Measurements from ENCODE around the gene TMEM170A. TPM values are rescaled to one million over a fixed set of nuclear protein-coding genes. Genes with fewer than 3 reads are reported as not detected.

Gene TMEM170A
- total RNA-seq, 1 experiment from 2014 or later: 45.6 TPM

DNA sequence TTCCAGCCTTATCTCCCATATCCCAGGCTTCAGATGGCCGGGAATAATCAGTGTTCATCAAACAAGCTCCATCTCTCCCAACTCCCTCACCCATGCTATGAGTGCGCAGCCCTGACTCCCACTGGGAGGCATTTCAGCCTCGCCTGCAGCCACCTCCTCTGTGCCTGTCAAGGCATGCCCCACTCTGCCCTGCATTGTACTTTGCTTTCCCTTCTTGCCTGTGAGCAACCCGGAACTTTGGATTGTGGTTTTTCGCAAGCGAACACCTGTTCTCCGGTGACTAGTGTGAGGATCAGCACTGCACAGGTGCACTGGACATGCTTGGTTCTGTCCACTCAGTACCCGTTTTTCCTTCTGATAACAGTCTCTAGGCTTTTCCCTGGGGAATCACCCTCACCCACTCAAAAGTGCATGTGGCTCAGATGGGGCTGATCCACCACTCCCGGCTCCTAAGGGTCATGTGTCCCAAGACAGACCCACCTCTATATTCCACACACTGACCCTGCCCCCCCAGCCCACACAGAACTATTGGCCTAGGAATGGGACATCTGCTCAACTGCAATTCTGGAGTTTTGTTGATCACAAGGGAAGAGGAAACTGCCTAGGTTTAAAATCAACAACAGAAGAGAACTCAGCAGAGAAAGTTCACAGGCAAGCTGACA, 21.7 kb upstream of the TMEM170A start:
- ChIA-PET POLR2A (no interaction called here), CTCF (interaction anchor here (2.0 kb wide), 1 partner anchor 31 kb away, joined by 12 read pairs; no protein-coding TSS in a partner anchor)
- Mint-ChIP-seq H3K36me3 (peaks cover 13% of the 10 kb centered on the region), H3K9me3 (no peaks in the 10 kb centered on the region), H3K27ac (peak overlapping the region; percentile 57; the same call in 1 of the 2 replicates), H3K4me1 (peaks cover 9% of the 10 kb centered on the region), H3K4me3 (no peak overlapping the region), H3K27me3 (ENCODE audit: low read depth) (no peaks in the 10 kb centered on the region)
- TF ChIP-seq, protein P1, sequence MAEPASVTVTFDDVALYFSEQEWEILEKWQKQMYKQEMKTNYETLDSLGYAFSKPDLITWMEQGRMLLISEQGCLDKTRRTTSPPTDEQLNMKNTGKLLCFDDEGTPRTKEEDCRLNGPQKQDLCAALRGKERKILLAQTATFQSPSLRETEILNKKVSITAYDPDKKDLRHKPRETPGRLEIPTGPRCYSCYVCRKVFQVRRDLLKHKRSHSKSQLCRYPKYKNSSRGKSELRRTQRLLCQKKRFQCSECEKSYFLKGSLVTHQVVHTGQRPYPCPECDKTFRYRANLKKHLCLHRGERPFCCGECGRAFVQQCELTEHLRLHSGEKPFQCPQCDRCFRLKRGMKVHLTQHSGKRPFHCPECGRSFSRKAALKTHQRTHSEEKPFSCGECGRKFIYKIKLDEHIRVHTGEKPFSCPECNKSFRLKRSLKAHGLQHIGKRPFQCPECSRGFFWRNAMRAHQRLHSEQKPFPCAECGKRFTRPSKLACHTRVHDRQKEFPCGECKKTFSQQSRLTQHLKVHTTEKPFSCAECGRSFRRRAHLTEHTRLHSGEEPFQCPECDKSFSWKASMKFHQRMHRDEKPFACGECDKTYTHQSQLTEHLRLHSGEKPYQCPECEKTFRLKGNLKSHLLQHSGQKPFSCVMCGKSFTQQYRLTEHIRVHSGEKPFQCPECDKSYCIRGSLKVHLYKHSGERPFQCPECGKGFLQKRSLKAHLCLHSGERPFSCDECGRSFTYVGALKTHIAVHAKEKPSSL (CRISPR knock-in tag; conservative IDR thresholded peaks at IDR 0.05): no peak
- TF ChIP-seq ZBTB21 (CRISPR knock-in tag; IDR thresholded peaks at IDR 0.05; ENCODE audit: borderline replicate concordance) (no peak), TP53 (CRISPR knock-in tag; IDR thresholded peaks at IDR 0.05) (no peak), JAZF1 (CRISPR knock-in tag; IDR thresholded peaks at IDR 0.05) (no peak), ATF1 (CRISPR knock-in tag; IDR thresholded peaks at IDR 0.05) (no peak), KAT7 (CRISPR knock-in tag; IDR thresholded peaks at IDR 0.05; ENCODE audit: borderline replicate concordance) (no peak), ZNF121 (CRISPR knock-in tag; IDR thresholded peaks at IDR 0.05) (no peak), PRRX2 (CRISPR knock-in tag; IDR thresholded peaks at IDR 0.05) (no peak), FOXP1 (CRISPR knock-in tag; IDR thresholded peaks at IDR 0.05; ENCODE audit: borderline replicate concordance) (no peak), GABPB1 (CRISPR knock-in tag; IDR thresholded peaks at IDR 0.05) (no peak), NR3C1 (CRISPR knock-in tag; conservative IDR thresholded peaks at IDR 0.05; ENCODE audit: low read depth) (no peak), HMGA2 (CRISPR knock-in tag; IDR thresholded peaks at IDR 0.05) (no peak), ELF4 (CRISPR knock-in tag; IDR thresholded peaks at IDR 0.05; ENCODE audit: low read depth) (no peak), SP1 (CRISPR knock-in tag; conservative IDR thresholded peaks at IDR 0.05) (no peak)
- TF ChIP-seq, protein P2, sequence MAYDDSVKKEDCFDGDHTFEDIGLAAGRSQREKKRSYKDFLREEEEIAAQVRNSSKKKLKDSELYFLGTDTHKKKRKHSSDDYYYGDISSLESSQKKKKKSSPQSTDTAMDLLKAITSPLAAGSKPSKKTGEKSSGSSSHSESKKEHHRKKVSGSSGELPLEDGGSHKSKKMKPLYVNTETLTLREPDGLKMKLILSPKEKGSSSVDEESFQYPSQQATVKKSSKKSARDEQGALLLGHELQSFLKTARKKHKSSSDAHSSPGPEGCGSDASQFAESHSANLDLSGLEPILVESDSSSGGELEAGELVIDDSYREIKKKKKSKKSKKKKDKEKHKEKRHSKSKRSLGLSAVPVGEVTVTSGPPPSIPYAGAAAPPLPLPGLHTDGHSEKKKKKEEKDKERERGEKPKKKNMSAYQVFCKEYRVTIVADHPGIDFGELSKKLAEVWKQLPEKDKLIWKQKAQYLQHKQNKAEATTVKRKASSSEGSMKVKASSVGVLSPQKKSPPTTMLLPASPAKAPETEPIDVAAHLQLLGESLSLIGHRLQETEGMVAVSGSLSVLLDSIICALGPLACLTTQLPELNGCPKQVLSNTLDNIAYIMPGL (CRISPR knock-in tag; IDR thresholded peaks at IDR 0.05): no peak
- TF ChIP-seq, protein P3, sequence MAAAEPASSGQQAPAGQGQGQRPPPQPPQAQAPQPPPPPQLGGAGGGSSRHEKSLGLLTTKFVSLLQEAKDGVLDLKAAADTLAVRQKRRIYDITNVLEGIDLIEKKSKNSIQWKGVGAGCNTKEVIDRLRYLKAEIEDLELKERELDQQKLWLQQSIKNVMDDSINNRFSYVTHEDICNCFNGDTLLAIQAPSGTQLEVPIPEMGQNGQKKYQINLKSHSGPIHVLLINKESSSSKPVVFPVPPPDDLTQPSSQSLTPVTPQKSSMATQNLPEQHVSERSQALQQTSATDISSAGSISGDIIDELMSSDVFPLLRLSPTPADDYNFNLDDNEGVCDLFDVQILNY (CRISPR knock-in tag; IDR thresholded peaks at IDR 0.05): no peak
- ATAC-seq: no peak
- no peak for DNase-seq (ENCODE audit: low spot score)

DNA sequence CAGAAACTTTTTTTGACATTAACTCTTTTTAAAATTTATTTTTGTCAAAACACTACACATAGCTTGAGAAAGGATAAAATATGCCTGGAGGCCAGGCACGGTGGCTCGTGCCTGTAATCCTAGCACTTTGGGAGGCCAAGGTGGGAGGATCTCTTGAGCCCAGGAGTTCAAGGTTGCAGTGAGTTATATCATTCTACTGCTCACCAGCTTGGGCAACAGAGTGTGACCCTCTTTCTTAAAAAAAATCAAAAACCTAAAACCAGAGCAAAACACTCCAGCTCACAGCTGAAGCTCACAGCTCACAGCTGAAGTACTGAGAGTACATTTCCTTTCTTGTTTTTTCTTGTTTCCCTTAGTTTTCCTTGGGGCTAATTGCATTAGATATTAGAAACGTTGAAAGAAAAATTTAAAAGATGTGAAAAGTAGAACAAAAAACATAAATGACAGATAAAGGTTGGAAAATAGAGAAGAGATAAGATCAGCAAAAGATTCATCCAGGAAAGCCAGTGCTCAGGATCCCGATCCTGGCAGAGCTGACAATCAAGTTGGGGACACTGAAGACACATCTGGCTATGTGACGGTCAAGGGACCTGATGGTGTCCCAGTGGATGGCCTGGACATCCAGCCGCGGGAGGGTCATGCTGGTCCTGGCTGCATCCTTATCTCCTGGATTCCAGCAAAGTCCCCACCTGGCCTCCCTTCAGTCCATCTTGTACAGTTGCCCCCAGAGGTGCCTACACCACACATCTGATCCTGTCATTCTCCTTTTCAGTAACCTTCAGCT, 20.9 kb upstream of the TMEM170A start:
- Mint-ChIP-seq H3K4me1 (peaks cover 9% of the 10 kb centered on the region), H3K27ac (peak overlapping the region; percentile 55; the same call in 1 of the 2 replicates), H3K27me3 (ENCODE audit: low read depth) (no peaks in the 10 kb centered on the region), H3K4me3 (no peak overlapping the region), H3K36me3 (peaks cover 16% of the 10 kb centered on the region), H3K9me3 (no peaks in the 10 kb centered on the region)
- ChIA-PET CTCF (interaction anchor here (2.0 kb wide), 1 partner anchor 32 kb away, joined by 12 read pairs; no protein-coding TSS in a partner anchor), POLR2A (interaction anchor here (0.5 kb wide), 1 partner anchor 104 kb away, joined by 3 read pairs; no protein-coding TSS in a partner anchor)
- ATAC-seq (no peak), DNase-seq (ENCODE audit: low spot score) (no peak)
- TF ChIP-seq, protein P4, sequence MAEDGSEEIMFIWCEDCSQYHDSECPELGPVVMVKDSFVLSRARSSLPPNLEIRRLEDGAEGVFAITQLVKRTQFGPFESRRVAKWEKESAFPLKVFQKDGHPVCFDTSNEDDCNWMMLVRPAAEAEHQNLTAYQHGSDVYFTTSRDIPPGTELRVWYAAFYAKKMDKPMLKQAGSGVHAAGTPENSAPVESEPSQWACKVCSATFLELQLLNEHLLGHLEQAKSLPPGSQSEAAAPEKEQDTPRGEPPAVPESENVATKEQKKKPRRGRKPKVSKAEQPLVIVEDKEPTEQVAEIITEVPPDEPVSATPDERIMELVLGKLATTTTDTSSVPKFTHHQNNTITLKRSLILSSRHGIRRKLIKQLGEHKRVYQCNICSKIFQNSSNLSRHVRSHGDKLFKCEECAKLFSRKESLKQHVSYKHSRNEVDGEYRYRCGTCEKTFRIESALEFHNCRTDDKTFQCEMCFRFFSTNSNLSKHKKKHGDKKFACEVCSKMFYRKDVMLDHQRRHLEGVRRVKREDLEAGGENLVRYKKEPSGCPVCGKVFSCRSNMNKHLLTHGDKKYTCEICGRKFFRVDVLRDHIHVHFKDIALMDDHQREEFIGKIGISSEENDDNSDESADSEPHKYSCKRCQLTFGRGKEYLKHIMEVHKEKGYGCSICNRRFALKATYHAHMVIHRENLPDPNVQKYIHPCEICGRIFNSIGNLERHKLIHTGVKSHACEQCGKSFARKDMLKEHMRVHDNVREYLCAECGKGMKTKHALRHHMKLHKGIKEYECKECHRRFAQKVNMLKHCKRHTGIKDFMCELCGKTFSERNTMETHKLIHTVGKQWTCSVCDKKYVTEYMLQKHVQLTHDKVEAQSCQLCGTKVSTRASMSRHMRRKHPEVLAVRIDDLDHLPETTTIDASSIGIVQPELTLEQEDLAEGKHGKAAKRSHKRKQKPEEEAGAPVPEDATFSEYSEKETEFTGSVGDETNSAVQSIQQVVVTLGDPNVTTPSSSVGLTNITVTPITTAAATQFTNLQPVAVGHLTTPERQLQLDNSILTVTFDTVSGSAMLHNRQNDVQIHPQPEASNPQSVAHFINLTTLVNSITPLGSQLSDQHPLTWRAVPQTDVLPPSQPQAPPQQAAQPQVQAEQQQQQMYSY (CRISPR knock-in tag; IDR thresholded peaks at IDR 0.05): no peak
- TF ChIP-seq ZNF121 (CRISPR knock-in tag; IDR thresholded peaks at IDR 0.05) (no peak), NR3C1 (CRISPR knock-in tag; conservative IDR thresholded peaks at IDR 0.05; ENCODE audit: low read depth) (no peak), FOXJ3 (CRISPR knock-in tag; IDR thresholded peaks at IDR 0.05; ENCODE audit: borderline replicate concordance) (no peak), MXD4 (CRISPR knock-in tag; IDR thresholded peaks at IDR 0.05; ENCODE audit: borderline replicate concordance) (no peak), GTF2I (CRISPR knock-in tag; conservative IDR thresholded peaks at IDR 0.05) (no peak)
- TF ChIP-seq, protein P5, sequence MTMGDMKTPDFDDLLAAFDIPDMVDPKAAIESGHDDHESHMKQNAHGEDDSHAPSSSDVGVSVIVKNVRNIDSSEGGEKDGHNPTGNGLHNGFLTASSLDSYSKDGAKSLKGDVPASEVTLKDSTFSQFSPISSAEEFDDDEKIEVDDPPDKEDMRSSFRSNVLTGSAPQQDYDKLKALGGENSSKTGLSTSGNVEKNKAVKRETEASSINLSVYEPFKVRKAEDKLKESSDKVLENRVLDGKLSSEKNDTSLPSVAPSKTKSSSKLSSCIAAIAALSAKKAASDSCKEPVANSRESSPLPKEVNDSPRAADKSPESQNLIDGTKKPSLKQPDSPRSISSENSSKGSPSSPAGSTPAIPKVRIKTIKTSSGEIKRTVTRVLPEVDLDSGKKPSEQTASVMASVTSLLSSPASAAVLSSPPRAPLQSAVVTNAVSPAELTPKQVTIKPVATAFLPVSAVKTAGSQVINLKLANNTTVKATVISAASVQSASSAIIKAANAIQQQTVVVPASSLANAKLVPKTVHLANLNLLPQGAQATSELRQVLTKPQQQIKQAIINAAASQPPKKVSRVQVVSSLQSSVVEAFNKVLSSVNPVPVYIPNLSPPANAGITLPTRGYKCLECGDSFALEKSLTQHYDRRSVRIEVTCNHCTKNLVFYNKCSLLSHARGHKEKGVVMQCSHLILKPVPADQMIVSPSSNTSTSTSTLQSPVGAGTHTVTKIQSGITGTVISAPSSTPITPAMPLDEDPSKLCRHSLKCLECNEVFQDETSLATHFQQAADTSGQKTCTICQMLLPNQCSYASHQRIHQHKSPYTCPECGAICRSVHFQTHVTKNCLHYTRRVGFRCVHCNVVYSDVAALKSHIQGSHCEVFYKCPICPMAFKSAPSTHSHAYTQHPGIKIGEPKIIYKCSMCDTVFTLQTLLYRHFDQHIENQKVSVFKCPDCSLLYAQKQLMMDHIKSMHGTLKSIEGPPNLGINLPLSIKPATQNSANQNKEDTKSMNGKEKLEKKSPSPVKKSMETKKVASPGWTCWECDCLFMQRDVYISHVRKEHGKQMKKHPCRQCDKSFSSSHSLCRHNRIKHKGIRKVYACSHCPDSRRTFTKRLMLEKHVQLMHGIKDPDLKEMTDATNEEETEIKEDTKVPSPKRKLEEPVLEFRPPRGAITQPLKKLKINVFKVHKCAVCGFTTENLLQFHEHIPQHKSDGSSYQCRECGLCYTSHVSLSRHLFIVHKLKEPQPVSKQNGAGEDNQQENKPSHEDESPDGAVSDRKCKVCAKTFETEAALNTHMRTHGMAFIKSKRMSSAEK (CRISPR knock-in tag; IDR thresholded peaks at IDR 0.05; ENCODE audit: borderline replicate concordance): no peak

Data from WTC11 (cell line).